IMR-90 (cell line): ENCODE data around the gene UCP3.

ENCODE experiments used
- CHD1 ChIP-seq: IDR thresholded peaks from 2 replicates; pipeline ENCODE4 v1.6.1; 2012; ENCODE audit warnings: low read depth, low read length, improper control_type of control experiment
- CTCF ChIP-seq: conservative IDR thresholded peaks from 2 replicates; pipeline ENCODE4 v1.5.1; 2012; ENCODE audit warnings: mild to moderate bottlenecking, low read depth, low read length, improper control_type of control experiment
- MAZ ChIP-seq: IDR thresholded peaks from 2 replicates; pipeline ENCODE4 v1.6.1; 2012; ENCODE audit warnings: low read depth, mild to moderate bottlenecking, low read length, improper control_type of control experiment, moderate library complexity, borderline replicate concordance
- MXI1 ChIP-seq: IDR thresholded peaks from 2 replicates; pipeline ENCODE4 v1.6.1; 2012; ENCODE audit warnings: low read depth, mild to moderate bottlenecking, low read length, moderate library complexity, borderline replicate concordance
- NFE2L2 ChIP-seq: fragments of 150-350 bp; IDR thresholded peaks from 2 replicates; pipeline ENCODE4 v1.6.1; 2016; ENCODE audit warnings: low read depth, mild to moderate bottlenecking, low read length
- POLR2A ChIP-seq: IDR thresholded peaks from 2 replicates; pipeline ENCODE4 v1.6.1; 2012; ENCODE audit warnings: mild to moderate bottlenecking, low read depth, low read length
- RAD21 ChIP-seq: IDR thresholded peaks from 2 replicates; pipeline ENCODE4 v1.6.1; 2012; ENCODE audit warnings: low read length, improper control_type of control experiment
- RCOR1 ChIP-seq: IDR thresholded peaks from 2 replicates; pipeline ENCODE4 v1.6.1; 2012; ENCODE audit warnings: mild to moderate bottlenecking, low read length, improper control_type of control experiment; ENCODE audit not compliant: insufficient replicate concordance
- RFX5 ChIP-seq: IDR thresholded peaks from 2 replicates; pipeline ENCODE4 v1.8.0; 2012; ENCODE audit warnings: low read depth, mild to moderate bottlenecking, low read length, moderate library complexity
- SMC3 ChIP-seq: fragments of 150-350 bp; IDR thresholded peaks from 2 replicates; pipeline ENCODE4 v1.6.1; 2016; ENCODE audit warnings: low read depth, mild to moderate bottlenecking, antibody characterized with exemption, low read length, moderate library complexity
- USF2 ChIP-seq: fragments of 150-350 bp; IDR thresholded peaks from 2 replicates; pipeline ENCODE4 v1.6.1; 2017; ENCODE audit warnings: mild to moderate bottlenecking, antibody characterized with exemption, low read length, low read depth

GRCh38 chr11:74015919-74016684 lies 7.2 kb upstream of the UCP3 start:
- TF ChIP-seq USF2 (no peak), POLR2A (no peak), CTCF (no peak), MAZ (no peak), NFE2L2 (no peak), RAD21 (no peak), SMC3 (no peak), MXI1 (no peak), RFX5 (no peak), RCOR1 (no peak), CHD1 (no peak)
